NB4 (cell line): ENCODE measurements around the gene RGL1.

ENCODE experiments used
- MYC ChIP-seq: IDR thresholded peaks from 2 replicates; pipeline ENCODE4 v1.6.1; 2011; ENCODE audit warnings: low read depth, low read length
- POLR2A ChIP-seq: IDR thresholded peaks from 2 replicates; pipeline ENCODE4 v1.6.1; 2011; ENCODE audit warnings: mild to moderate bottlenecking; ENCODE audit not compliant: insufficient read length; ENCODE audit errors: extremely low read depth
- TF ChIP-seq, protein P1 (sequence below): IDR thresholded peaks from one replicate; pipeline ENCODE4 v1.5.1; 2012; ENCODE audit warnings: low read depth, low read length

DNA sequence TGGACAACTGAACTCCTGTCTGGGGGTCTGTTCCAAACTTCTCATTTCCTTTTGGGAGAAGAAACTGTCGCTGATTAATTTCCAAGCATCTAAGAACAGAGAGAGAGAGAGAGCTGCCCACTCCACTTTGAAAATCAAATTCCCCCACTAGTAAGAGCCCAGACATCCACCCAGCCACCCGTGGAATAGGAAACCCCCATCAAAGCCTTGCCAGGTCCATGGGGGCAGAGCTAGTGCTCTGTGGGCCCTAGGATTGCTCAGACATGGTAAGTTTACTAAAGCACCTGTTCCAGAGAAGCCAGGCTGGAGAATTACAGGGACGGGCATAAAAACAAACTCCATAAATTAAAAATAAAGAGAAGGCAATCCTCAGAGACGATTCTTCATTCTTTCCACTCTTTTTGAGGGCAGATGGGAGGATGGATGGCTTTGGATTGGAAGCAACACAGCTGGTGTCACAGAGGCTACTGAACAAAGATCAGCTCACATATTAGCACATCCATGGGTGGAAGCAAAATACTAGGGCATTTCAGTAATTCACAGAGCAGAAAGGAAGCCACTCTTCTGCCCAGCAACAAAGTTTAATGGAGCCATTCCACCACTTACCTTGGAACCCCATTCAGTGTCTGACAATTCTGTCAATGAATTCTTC lies 128.7 kb downstream of the RGL1 start:
- no peak for TF ChIP-seq POLR2A
- TF ChIP-seq, protein P1, sequence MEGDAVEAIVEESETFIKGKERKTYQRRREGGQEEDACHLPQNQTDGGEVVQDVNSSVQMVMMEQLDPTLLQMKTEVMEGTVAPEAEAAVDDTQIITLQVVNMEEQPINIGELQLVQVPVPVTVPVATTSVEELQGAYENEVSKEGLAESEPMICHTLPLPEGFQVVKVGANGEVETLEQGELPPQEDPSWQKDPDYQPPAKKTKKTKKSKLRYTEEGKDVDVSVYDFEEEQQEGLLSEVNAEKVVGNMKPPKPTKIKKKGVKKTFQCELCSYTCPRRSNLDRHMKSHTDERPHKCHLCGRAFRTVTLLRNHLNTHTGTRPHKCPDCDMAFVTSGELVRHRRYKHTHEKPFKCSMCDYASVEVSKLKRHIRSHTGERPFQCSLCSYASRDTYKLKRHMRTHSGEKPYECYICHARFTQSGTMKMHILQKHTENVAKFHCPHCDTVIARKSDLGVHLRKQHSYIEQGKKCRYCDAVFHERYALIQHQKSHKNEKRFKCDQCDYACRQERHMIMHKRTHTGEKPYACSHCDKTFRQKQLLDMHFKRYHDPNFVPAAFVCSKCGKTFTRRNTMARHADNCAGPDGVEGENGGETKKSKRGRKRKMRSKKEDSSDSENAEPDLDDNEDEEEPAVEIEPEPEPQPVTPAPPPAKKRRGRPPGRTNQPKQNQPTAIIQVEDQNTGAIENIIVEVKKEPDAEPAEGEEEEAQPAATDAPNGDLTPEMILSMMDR, result no peak
- TF ChIP-seq MYC, result no peak
